IMR-90 (cell line): ENCODE data around the gene MEIS3. TPM values are rescaled to one million over a fixed set of nuclear protein-coding genes. Genes with fewer than 3 reads are reported as not detected.

ENCODE experiments used
- ATAC-seq: fragments of 200-7000 bp; cut with Tn5 transposase; 2 replicates; pipeline ENCODE4 v1.9.1; 2020; ENCODE audit warnings: low read depth, mild to moderate bottlenecking, moderate library complexity
- BruUV-seq: library from RNA; stranded (reverse); fragments of 400-500 nt; replicated peaks from 2 replicates; lab custom pipeline; 2021; lab: Mats Ljungman, UMichigan
- CTCF ChIA-PET: fragments of 300-600 bp; formaldehyde crosslinking; extraction: SDS; loops from one replicate; lab custom pipeline; 2021; ENCODE audit warnings: antibody characterized with exemption; lab: Yijun Ruan, JAX
- POLR2A ChIA-PET: fragments of 300-600 bp; sonication (Branson Sonifier 250); formaldehyde crosslinking; loops from one replicate; lab custom pipeline; 2022; ENCODE audit warnings: antibody characterized with exemption; ENCODE audit not compliant: unreplicated experiment; lab: Charles Lee
- DNase-seq: peaks from one replicate; pipeline ENCODE4 v3.0.0; 2013
- H2AFZ ChIP-seq: replicated peaks from 2 replicates; pipeline ENCODE3; 2013; ENCODE audit warnings: low read length, mild to moderate bottlenecking; ENCODE audit not compliant: poor library complexity
- H2AK5ac ChIP-seq: 2 replicates; pipeline ENCODE4 v1.6.1; 2013; ENCODE audit warnings: low read depth, low read length, inconsistent platforms
- H2AK9ac ChIP-seq: replicated peaks from 2 replicates; pipeline ENCODE3; 2013; ENCODE audit warnings: mild to moderate bottlenecking, low read depth, low read length, moderate library complexity; ENCODE audit not compliant: poor library complexity
- H2BK120ac ChIP-seq: 2 replicates; pipeline ENCODE4 v1.6.1; 2013; ENCODE audit warnings: low read depth, low read length, inconsistent platforms
- H2BK15ac ChIP-seq: 3 replicates; pipeline ENCODE4 v1.6.1; 2013; ENCODE audit warnings: low read depth, low read length, inconsistent platforms
- H2BK20ac ChIP-seq: 2 replicates; pipeline ENCODE4 v1.6.1; 2013; ENCODE audit warnings: low read depth, mild to moderate bottlenecking, inconsistent platforms, low read length, moderate library complexity
- H2BK5ac ChIP-seq: 2 replicates; pipeline ENCODE4 v1.6.1; 2013; ENCODE audit warnings: mild to moderate bottlenecking, low read depth, low read length, inconsistent platforms; ENCODE audit not compliant: poor library complexity, severe bottlenecking
- H3K14ac ChIP-seq: replicated peaks from 2 replicates; pipeline ENCODE4 v1.6.1; 2013; ENCODE audit warnings: low read depth, low read length, inconsistent platforms
- H3K18ac ChIP-seq: 2 replicates; pipeline ENCODE4 v1.6.1; 2013; ENCODE audit warnings: low read depth, low read length, control low read depth
- H3K23ac ChIP-seq: 2 replicates; pipeline ENCODE4 v1.6.1; 2013; ENCODE audit warnings: low read depth, low read length, inconsistent platforms
- H3K27ac ChIP-seq: 2 replicates; pipeline ENCODE4 v1.5.1; 2013; ENCODE audit warnings: mild to moderate bottlenecking, control low read depth, low read length; ENCODE audit not compliant: insufficient read depth
- H3K27me3 ChIP-seq: 2 replicates; pipeline ENCODE4 v1.6.1; 2013; ENCODE audit warnings: low read length; ENCODE audit not compliant: control insufficient read depth, insufficient read depth
- H3K36me3 ChIP-seq: 2 replicates; pipeline ENCODE4 v1.6.1; 2013; ENCODE audit warnings: low read length, mixed read lengths; ENCODE audit not compliant: control insufficient read depth, insufficient read depth
- H3K4ac ChIP-seq: 2 replicates; pipeline ENCODE4 v1.6.1; 2013; ENCODE audit warnings: low read depth, low read length, inconsistent platforms
- H3K4me1 ChIP-seq: 2 replicates; pipeline ENCODE4 v1.6.1; 2013; ENCODE audit warnings: low read length, mixed read lengths; ENCODE audit not compliant: control insufficient read depth, insufficient read depth
- H3K4me2 ChIP-seq: 2 replicates; pipeline ENCODE4 v1.6.1; 2013; ENCODE audit warnings: low read depth, mild to moderate bottlenecking, control low read depth, low read length, moderate library complexity
- H3K4me3 ChIP-seq: 2 replicates; pipeline ENCODE4 v1.5.1; 2013; ENCODE audit warnings: low read depth, mild to moderate bottlenecking, control low read depth, low read length, moderate library complexity; ENCODE audit not compliant: insufficient read depth
- H3K56ac ChIP-seq: 2 replicates; pipeline ENCODE4 v1.6.1; 2013; ENCODE audit warnings: low read length, inconsistent platforms; ENCODE audit not compliant: insufficient read depth; ENCODE audit errors: extremely low read depth
- H3K79me1 ChIP-seq, 2 experiments: 2 replicates each; pipeline ENCODE4 v1.6.1; 2013; ENCODE audit warnings: low read length in 2 of 2, inconsistent platforms in 1 of 2, low read depth in 1 of 2
- H3K9ac ChIP-seq: 2 replicates; pipeline ENCODE4 v1.6.1; 2013; ENCODE audit warnings: low read depth, low read length, control low read depth
- H3K9me1 ChIP-seq: 2 replicates; pipeline ENCODE4 v1.6.1; 2013; ENCODE audit warnings: low read length, inconsistent platforms; ENCODE audit not compliant: insufficient read depth
- H3K9me3 ChIP-seq: 2 replicates; pipeline ENCODE4 v1.6.1; 2013; ENCODE audit warnings: low read length; ENCODE audit not compliant: control insufficient read depth, insufficient read depth
- H4K20me1 ChIP-seq: 2 replicates; pipeline ENCODE4 v1.6.1; 2013; ENCODE audit warnings: low read length, inconsistent platforms; ENCODE audit not compliant: insufficient read depth
- H4K5ac ChIP-seq: 2 replicates; pipeline ENCODE4 v1.6.1; 2013; ENCODE audit warnings: mild to moderate bottlenecking, low read depth, low read length, control low read depth
- H4K8ac ChIP-seq, 2 experiments: 2 replicates each; pipeline ENCODE4 v1.6.1; 2013; ENCODE audit warnings: low read depth in 2 of 2, low read length in 2 of 2, control low read depth in 1 of 2, inconsistent platforms in 1 of 2
- H4K91ac ChIP-seq: 2 replicates; pipeline ENCODE4 v1.6.1; 2013; ENCODE audit warnings: low read depth, low read length, inconsistent platforms; ENCODE audit not compliant: insufficient read depth
- BHLHE40 ChIP-seq: fragments of 150-350 bp; IDR thresholded peaks from 2 replicates; pipeline ENCODE4 v1.6.1; 2016; ENCODE audit warnings: mild to moderate bottlenecking, low read depth, low read length
- CEBPB ChIP-seq: IDR thresholded peaks from 2 replicates; pipeline ENCODE4 v1.6.1; 2012; ENCODE audit warnings: low read depth, low read length, improper control_type of control experiment
- CHD1 ChIP-seq: IDR thresholded peaks from 2 replicates; pipeline ENCODE4 v1.6.1; 2012; ENCODE audit warnings: low read depth, low read length, improper control_type of control experiment
- ELK1 ChIP-seq: fragments of 150-350 bp; IDR thresholded peaks from 2 replicates; pipeline ENCODE4 v1.6.1; 2016; ENCODE audit warnings: low read depth, mild to moderate bottlenecking, low read length, moderate library complexity, borderline replicate concordance
- FOS ChIP-seq: fragments of 150-350 bp; IDR thresholded peaks from 2 replicates; pipeline ENCODE4 v1.6.1; 2016; ENCODE audit warnings: low read depth, low read length
- MAFK ChIP-seq: IDR thresholded peaks from 2 replicates; pipeline ENCODE4 v1.6.1; 2012; ENCODE audit warnings: low read depth, low read length, improper control_type of control experiment
- MAZ ChIP-seq: IDR thresholded peaks from 2 replicates; pipeline ENCODE4 v1.6.1; 2012; ENCODE audit warnings: low read depth, mild to moderate bottlenecking, low read length, improper control_type of control experiment, moderate library complexity, borderline replicate concordance
- MXI1 ChIP-seq: IDR thresholded peaks from 2 replicates; pipeline ENCODE4 v1.6.1; 2012; ENCODE audit warnings: low read depth, mild to moderate bottlenecking, low read length, moderate library complexity, borderline replicate concordance
- NFE2L2 ChIP-seq: fragments of 150-350 bp; IDR thresholded peaks from 2 replicates; pipeline ENCODE4 v1.6.1; 2016; ENCODE audit warnings: low read depth, mild to moderate bottlenecking, low read length
- POLR2A ChIP-seq: IDR thresholded peaks from 2 replicates; pipeline ENCODE4 v1.6.1; 2012; ENCODE audit warnings: mild to moderate bottlenecking, low read depth, low read length
- RAD21 ChIP-seq: IDR thresholded peaks from 2 replicates; pipeline ENCODE4 v1.6.1; 2012; ENCODE audit warnings: low read length, improper control_type of control experiment
- RCOR1 ChIP-seq: IDR thresholded peaks from 2 replicates; pipeline ENCODE4 v1.6.1; 2012; ENCODE audit warnings: mild to moderate bottlenecking, low read length, improper control_type of control experiment; ENCODE audit not compliant: insufficient replicate concordance
- RFX5 ChIP-seq: IDR thresholded peaks from 2 replicates; pipeline ENCODE4 v1.8.0; 2012; ENCODE audit warnings: low read depth, mild to moderate bottlenecking, low read length, moderate library complexity
- WGBS, 2 experiments: methylation state at CpG; one replicate each; pipeline versions ENCODE4 v1.1.5 to v1.1.7; 2013; ENCODE audit warnings: missing lambda C conversion rate in 2 of 2; ENCODE audit not compliant: insufficient read length in 1 of 2; ENCODE audit errors: extremely low coverage in 2 of 2; 5-methylcytosine and 5-hydroxymethylcytosine counted together
- dilution Hi-C: fragments of 300-500 bp; cut with HindIII; formaldehyde crosslinking; loops from one replicate; pipeline ENCODE4 v1.14.3; 2018; ENCODE audit warnings: low sequenced_read_pairs; ENCODE audit not compliant: unreplicated experiment
- in situ Hi-C: fragments of 300-500 bp; cut with MboI; formaldehyde crosslinking; loops from 3 replicates; pipeline ENCODE4 v1.14.3; 2019; ENCODE audit warnings: low sequenced_read_pairs, inconsistent platforms, mixed read lengths
- intact Hi-C: fragments of 100-400 bp; cut with micrococcal nuclease; formaldehyde crosslinking; loops from 2 replicates; pipeline ENCODE4 v1.10.0; 2022
- polyA plus RNA-seq, 3 experiments: library from polyadenylated mRNA; depleted of rRNA; stranded (reverse); fragments of >200 nt; gene quantifications; 2 replicates each; pipeline ENCODE4 v1.2.3, GENCODE V29; 2012; ENCODE audit warnings: low replicate concordance in 1 of 3
- total RNA-seq: library from RNA; depleted of rRNA; stranded (reverse); fragments of >200 nt; gene quantifications from 2 replicates; pipeline ENCODE4 v1.2.3, GENCODE V29; 2012
- TF ChIP-seq, protein P1 (sequence below): conservative IDR thresholded peaks from 2 replicates; pipeline ENCODE4 v1.5.1; 2012; ENCODE audit warnings: mild to moderate bottlenecking, low read depth, low read length, improper control_type of control experiment
- TF ChIP-seq, protein P2 (sequence below): fragments of 150-350 bp; IDR thresholded peaks from 2 replicates; pipeline ENCODE4 v1.6.1; 2017; ENCODE audit warnings: mild to moderate bottlenecking, antibody characterized with exemption, low read length, low read depth

MEIS3 gene
- total and polyA plus RNA-seq, 2 of the 4 experiments (the other 2 are of a cell fraction), result 32.4 to 33.0 TPM

- Histone ChIP-seq H3K27ac (no peak overlapping the region), H2AK9ac (peak overlapping the region; percentile 92), H3K4me3 (no peak overlapping the region), H2BK20ac (no peak overlapping the region), H2BK15ac (no peak overlapping the region), H3K56ac (no peak overlapping the region), H3K27me3 (peaks cover 15% of the 10 kb centered on the region), H3K18ac (no peak overlapping the region), H4K20me1 (peaks cover 4% of the 10 kb centered on the region; the same call in 1 of the 2 replicates), H3K9me3 (no peaks in the 10 kb centered on the region), H3K79me1 (no peaks in the 10 kb centered on the region), H4K5ac (no peak overlapping the region), H3K4me1 (no peaks in the 10 kb centered on the region), H2AK5ac (no peak overlapping the region), H2BK5ac (no peak overlapping the region), H2AFZ (peak overlapping the region; percentile 61), H3K9ac (no peak overlapping the region), H3K4ac (no peak overlapping the region), H3K14ac (no peak overlapping the region), H3K9me1 (no peaks in the 10 kb centered on the region; the same call in 1 of the 2 replicates), H3K4me2 (no peak overlapping the region), H2BK120ac (no peak overlapping the region), H4K8ac (no peak overlapping the region), H4K91ac (no peak overlapping the region), H3K23ac (no peak overlapping the region), H3K36me3 (no peaks in the 10 kb centered on the region)
- WGBS, 2 experiments, result 49% methylated on average over 8 of the region's 17 CpGs; no CpG with 5 or more reads in 1 of the 2 experiments
- dilution Hi-C loops (no loop called here), in situ Hi-C loops (loop anchor here (5.0 to 10.0 kb wide), 2 partner anchors 270 to 348 kb away; no protein-coding TSS in a partner anchor), intact Hi-C loops (loop anchor here (1.0 to 5.0 kb wide), 5 partner anchors 45 to 270 kb away; partner anchors contain the start of genes KPTN and NAPA)
- POLR2A ChIA-PET, result no interaction called here
- CTCF ChIA-PET, result interaction anchor here (0.6 to 3.2 kb wide), 8 partner anchors 9 to 273 kb away, joined by 3 to 20 read pairs (median 7); no protein-coding TSS in a partner anchor
- peak; percentile 47 for DNase-seq
- no TSS peak for BruUV-seq
- ATAC-seq, result peak; percentile 96
- no peak for TF ChIP-seq MAFK
- TF ChIP-seq, protein P1, sequence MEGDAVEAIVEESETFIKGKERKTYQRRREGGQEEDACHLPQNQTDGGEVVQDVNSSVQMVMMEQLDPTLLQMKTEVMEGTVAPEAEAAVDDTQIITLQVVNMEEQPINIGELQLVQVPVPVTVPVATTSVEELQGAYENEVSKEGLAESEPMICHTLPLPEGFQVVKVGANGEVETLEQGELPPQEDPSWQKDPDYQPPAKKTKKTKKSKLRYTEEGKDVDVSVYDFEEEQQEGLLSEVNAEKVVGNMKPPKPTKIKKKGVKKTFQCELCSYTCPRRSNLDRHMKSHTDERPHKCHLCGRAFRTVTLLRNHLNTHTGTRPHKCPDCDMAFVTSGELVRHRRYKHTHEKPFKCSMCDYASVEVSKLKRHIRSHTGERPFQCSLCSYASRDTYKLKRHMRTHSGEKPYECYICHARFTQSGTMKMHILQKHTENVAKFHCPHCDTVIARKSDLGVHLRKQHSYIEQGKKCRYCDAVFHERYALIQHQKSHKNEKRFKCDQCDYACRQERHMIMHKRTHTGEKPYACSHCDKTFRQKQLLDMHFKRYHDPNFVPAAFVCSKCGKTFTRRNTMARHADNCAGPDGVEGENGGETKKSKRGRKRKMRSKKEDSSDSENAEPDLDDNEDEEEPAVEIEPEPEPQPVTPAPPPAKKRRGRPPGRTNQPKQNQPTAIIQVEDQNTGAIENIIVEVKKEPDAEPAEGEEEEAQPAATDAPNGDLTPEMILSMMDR, result peak; percentile 82
- no peak for TF ChIP-seq NFE2L2
- TF ChIP-seq MXI1, result no peak
- no peak for TF ChIP-seq RFX5
- no peak for TF ChIP-seq ELK1
- TF ChIP-seq MAZ, result peak; percentile 25; the same call in 1 of the 2 replicates
- TF ChIP-seq RCOR1, result no peak
- TF ChIP-seq FOS, result no peak
- TF ChIP-seq BHLHE40, result no peak
- TF ChIP-seq, protein P2, sequence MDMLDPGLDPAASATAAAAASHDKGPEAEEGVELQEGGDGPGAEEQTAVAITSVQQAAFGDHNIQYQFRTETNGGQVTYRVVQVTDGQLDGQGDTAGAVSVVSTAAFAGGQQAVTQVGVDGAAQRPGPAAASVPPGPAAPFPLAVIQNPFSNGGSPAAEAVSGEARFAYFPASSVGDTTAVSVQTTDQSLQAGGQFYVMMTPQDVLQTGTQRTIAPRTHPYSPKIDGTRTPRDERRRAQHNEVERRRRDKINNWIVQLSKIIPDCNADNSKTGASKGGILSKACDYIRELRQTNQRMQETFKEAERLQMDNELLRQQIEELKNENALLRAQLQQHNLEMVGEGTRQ, result no peak
- no peak for TF ChIP-seq POLR2A
- TF ChIP-seq CEBPB, result no peak
- TF ChIP-seq RAD21, result peak; percentile 93
- no peak for TF ChIP-seq CHD1
Measured at GRCh38 chr19:47436712-47437401, 17.5 kb upstream of the MEIS3 start.
